ENCODE measurements around the gene RPF1.
"Not testable (repeated sequence)": the region's sequence is repeated elsewhere in the genome, so short reads cannot be mapped to it uniquely, and the experiment has no call there.

RPF1 gene

DNA sequence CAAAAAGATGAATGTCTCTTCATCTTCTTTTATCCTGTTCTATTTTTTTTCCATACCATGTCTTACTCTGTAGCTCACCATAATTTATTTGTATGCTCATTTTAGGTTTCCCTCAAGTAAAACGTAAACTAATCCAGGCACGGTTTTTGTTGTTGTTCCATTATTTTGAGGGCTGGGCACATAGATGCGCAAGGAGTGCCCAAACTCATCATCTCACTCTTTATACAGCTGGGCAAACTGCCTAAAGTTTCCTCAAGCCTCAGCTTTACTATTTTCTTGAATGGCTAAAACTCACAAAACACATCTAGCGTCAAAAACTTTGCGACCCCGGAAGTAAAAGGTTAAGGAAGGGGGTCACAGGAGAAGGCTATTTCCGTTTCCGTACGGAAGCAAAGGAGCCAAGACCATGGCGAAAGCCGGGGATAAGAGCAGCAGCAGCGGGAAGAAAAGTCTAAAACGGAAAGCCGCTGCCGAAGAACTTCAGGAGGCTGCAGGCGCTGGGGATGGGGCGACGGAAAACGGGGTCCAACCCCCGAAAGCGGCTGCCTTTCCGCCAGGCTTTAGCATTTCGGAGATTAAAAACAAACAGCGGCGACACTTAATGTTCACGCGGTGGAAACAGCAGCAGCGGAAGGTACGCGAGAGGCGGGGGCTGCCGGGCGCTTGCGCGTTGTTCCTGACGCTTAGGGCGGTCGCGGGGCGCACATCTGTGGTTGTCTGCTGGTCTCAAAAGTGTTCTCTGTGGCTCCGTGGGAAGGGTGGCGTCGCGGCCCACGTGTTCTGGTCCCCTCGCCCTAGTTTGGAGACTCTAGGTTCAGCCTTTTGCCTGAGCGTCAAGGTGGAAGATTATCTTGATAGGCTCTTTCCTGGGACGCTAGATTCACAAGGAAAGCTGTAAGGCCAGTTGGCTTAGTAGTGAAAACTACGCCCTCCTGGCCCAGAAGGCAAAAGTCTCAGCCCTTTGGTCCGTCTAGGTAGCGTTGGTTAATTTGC lies at the start of gene RPF1:
Gene RPF1 (plus strand): TSS at position 391 of the 993 bp plus-strand sequence. CDS start 16 bp downstream, at position 407.
- DNase-seq (ENCODE audit: low read depth in 2 of 2, low spot score in 1 of 2): peak; percentile 63 to 67

GRCh38 chr1:84430546-84430945 lies 48.5 kb upstream of the RPF1 start:
- DNase-seq (ENCODE audit: low read depth in 2 of 2, low spot score in 1 of 2): no peak

DNA sequence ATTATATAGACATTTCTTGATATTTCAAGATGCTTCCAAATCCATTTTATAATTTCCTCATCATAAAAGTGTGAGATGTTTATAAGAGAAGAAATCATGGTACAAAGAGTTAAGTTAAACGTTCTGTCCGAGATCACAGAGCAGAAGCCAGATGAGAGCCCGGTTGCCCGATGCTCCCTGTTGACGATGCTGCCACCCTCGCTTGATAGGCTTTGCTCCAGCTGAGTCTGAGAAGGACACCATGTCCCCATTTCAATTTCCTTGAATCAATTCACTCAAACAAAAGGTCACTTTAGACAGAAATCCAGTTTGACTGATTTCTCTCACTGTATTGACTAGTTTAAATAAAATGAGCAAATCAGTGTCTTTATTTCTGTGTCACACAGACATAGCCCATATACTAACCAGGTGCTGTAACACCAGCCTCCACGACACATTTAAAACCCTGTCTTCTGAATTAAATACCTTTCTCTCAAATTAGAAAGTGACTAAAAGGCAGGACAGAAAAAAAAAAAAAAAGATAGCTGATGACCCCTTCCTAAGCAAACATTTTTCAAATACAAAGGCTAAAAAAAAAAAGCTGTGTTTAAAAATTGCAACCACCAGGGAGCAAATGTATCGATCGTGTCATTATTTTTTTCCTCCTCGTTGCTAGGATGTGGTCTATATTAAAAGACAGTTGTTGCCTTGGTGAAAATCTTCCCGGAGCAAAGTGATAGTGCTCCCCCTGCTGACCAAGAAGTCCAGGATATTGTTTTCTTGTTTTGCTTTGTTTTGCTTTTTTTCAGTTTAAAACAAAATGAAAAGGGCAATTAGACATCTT lies 45.6 kb upstream of the RPF1 start:
- no peak for DNase-seq (ENCODE audit: low read depth in 2 of 2, low spot score in 1 of 2)

DNA sequence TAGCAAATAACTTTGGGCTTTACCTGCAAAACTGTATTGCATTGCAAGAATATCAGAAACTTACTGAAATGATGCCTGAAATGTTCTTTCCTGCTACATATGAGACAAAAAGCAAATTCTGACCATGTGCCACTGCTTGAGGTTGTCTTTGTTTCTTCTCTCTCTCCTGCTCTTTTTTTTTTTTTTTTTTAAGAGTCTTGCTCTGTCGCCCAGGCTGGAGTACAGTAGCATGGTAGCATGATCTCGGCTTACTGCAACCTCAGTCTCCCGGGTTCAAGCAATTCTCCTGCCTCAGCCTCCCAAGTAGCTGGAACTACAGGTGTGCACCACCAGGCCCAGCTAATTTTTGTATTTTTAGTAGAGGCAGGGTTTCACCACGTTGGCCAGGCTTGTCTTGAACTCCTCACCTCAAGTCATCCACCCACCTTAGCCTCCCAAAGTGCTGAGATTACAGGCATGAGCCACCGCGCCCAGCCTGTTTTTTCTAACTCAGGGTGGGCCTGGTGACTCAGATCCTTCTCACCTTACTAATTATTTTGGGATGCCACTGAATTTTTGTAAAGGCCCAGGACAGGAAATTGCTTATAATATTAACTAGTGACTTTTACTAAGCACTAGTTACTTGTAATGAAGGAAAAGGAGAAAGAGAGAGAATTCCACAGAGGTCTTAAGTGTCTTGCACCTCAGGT lies 44.8 kb upstream of the RPF1 start:
- no peak for DNase-seq (ENCODE audit: low read depth in 2 of 2, low spot score in 1 of 2)

DNA sequence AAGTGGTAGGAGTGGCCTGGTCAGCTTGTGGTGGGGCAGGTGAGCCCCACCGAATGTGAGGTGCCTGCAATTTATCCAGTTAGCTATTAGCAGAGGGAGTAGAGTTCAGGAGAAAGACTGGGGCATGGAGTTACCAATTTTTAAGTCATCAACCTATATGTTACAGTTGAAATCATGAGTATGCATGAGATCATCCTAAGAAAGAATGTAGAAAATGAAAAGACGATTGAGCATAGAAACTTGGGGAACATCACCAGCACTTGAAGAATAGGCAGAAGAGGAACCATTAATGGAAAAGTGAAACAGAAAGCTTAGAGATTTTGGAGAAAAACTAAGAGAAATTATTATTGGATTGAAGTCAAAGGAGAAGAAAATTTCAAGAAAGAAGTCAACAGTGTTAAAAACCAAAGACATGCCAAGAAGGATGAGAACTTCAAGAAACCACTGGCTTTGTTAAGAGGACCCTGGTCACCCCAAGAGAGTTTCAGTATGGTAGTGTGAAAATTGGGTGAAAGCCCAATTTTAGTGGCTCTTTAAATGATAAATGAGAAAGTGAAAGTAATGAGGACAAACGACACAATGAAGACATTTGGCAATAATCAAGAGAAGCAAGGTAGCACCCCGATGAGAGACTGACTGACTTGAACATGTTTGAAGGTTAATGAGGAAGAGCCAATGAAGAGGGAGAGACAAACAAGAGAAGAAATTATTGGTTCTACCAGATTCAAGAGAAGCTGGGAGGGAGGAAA lies 44.1 kb upstream of the RPF1 start:
- DNase-seq (ENCODE audit: low read depth in 2 of 2, low spot score in 1 of 2): no peak

- DNase-seq (ENCODE audit: low read depth in 2 of 2, low spot score in 1 of 2): no peak
Measured at GRCh38 chr1:84436876-84437655, 42.0 kb upstream of the RPF1 start.

- no peak for DNase-seq (ENCODE audit: low read depth in 2 of 2, low spot score in 1 of 2)
Measured at GRCh38 chr1:84442256-84442655, 36.8 kb upstream of the RPF1 start.

DNA sequence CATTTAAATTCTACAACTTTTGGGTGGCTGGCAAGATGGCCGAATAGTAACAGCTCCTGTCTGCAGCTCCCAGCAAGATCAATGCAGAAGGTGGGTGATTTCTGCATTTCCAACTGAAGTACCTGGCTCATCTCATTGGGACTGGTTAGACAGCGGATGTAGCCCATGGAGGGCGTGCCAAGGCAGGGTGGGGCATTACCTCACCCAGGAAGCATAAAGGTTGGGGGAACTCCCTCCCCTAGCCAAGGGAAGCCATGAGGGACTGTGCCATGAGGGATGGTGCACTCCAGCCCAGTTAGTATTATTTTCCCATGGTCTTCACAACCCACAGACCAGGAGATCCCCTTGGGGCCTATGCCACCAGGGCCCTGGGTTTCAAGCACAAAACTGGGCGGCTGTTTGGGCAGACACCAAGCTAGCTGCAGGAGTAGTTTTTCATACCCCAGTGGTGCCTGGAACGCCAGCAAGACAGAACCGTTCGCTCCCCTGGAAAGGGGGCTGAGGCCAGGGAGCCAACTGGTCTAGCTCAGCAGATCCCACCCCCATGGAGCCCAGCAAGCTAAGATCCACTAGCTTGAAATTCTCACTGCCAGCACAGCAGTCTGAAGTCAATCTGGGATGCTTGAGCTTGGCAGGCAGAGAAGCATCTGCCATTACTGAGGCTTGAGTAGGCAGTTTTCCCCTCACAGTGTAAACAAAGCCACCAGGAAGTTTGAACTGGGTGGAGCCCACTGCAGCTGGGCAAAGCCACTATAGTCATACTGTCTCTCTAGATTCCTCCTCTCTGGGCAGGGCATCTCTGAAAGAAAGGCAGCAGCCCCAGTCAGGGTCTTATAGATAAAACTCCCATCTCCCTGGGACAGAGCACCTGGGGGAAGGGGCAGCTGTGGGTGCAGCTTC lies 36.1 kb upstream of the RPF1 start:
- not testable (repeated sequence) for DNase-seq (ENCODE audit: low read depth in 2 of 2, low spot score in 1 of 2)

GRCh38 chr1:84448704-84449103 lies 30.4 kb upstream of the RPF1 start:
- DNase-seq (ENCODE audit: low read depth in 2 of 2, low spot score in 1 of 2): not testable (repeated sequence)

- no peak for DNase-seq (ENCODE audit: low read depth in 2 of 2, low spot score in 1 of 2)
Measured at GRCh38 chr1:84450910-84451309, 28.2 kb upstream of the RPF1 start.

- DNase-seq (ENCODE audit: low read depth in 2 of 2, low spot score in 1 of 2): no peak
Measured at GRCh38 chr1:84452436-84452835, 26.6 kb upstream of the RPF1 start.

DNA sequence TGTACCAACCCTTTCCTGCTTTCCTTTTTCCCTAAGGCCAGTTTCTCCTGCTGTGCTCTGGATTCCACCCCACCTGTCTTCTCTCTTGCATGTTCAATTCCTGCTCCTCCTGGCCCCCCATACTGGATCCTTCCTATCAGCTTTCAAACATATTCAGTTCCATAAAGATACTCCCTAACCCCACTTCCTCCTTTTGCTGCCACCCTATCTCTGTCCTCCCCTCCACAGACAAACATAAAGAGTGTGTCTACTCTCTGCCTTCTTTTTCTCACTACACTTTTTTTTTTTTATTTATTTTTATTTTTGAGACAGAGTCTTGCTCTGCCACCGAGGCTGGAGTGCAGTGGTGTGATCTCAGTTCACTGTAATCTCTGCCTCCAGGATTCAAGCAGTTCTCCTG lies 16.9 kb upstream of the RPF1 start:
- no peak for DNase-seq (ENCODE audit: low read depth in 2 of 2, low spot score in 1 of 2)

- DNase-seq (ENCODE audit: low read depth in 2 of 2, low spot score in 1 of 2): no peak
Measured at GRCh38 chr1:84467298-84467697, 11.8 kb upstream of the RPF1 start.

GRCh38 chr1:84476225-84476624 lies 2.8 kb upstream of the RPF1 start:
- DNase-seq (ENCODE audit: low read depth in 2 of 2, low spot score in 1 of 2): no peak

DNA sequence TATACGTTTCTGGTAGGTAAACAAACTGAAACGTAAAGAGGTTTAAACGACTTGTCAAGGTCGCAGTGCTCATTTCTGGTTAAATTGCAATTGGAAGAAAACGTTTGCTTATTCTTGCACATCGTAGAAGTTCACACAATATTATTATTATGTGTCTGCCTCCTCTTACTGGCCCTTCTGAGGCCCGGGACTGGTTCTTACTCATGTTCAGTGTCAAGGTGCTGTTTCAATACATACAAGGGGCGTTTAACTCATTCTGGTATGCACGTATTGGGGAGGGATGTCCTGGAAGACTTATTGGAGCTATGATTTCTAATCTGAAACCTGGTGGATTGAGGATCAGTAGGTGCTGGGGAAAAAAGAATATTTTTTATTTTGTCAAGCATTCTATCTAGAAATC lies 932 bp downstream of the RPF1 start:
- no peak for DNase-seq (ENCODE audit: low read depth in 2 of 2, low spot score in 1 of 2)

- no peak for DNase-seq (ENCODE audit: low read depth in 2 of 2, low spot score in 1 of 2)
Measured at GRCh38 chr1:84480650-84481049, 1.6 kb downstream of the RPF1 start.

GRCh38 chr1:84481317-84481716 lies 2.3 kb downstream of the RPF1 start:
- no peak for DNase-seq (ENCODE audit: low read depth in 2 of 2, low spot score in 1 of 2)

DNA sequence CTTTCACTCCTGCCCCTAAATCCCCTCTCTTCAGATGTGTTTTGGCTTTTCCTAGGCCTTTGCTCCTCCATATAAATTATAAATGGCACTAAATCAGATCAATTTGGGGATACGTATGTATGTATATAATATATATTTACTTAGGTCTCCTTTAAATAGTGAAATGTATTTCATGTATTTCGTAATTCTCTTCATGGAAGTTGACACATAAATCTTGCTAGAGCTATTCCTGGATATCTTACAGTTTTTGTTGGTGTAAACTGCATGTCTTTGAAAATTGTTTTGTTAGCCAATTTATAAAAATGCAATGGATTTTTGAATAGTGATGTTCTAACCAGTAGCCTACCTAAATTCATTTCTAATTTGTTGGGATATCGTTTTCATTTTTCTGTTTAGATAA lies 9.0 kb downstream of the RPF1 start:
- no peak for DNase-seq (ENCODE audit: low read depth in 2 of 2, low spot score in 1 of 2)

DNA sequence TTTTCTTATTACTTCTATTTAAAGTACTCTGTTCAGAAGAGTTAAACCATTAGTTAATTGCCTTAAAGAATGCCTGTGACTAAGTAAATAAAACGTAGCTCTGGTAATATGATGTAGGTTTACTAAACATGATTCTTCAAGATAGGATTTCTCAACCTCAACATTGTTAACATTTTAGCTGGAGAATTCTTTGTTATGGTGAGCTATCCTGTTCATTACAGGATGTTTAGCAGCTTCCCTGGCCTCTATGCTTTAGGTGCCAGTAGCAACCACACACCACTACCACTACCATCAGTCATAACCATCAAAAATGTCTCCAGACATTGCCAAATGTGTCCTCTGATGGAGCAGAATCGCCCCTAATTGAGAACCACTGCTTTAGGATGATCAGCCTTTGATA lies 10.7 kb downstream of the RPF1 start:
- no peak for DNase-seq (ENCODE audit: low read depth in 2 of 2, low spot score in 1 of 2)

All from stimulated activated CD8-positive, alpha-beta memory T cell treated with anti-CD3 and anti-CD28 coated beads, Interleukin-4, amount 100 ng/mL, for 4 hours (primary cell).